A549 treated with RU486 at 1 μM for 4 hours (cell line): ENCODE results near the gene RBM38. TPM values are rescaled to one million over a fixed set of nuclear protein-coding genes. Genes with fewer than 3 reads are reported as not detected.

ENCODE experiments used
- total RNA-seq: library from RNA; stranded (reverse); fragments of 200-300 nt; extraction: Qiagen RNA extraction; gene quantifications from 5 replicates; pipeline ENCODE4 v1.2.3, GENCODE V29; 2022; ENCODE audit warnings: low read depth

RBM38 gene
- total RNA-seq: 23.0 to 37.3 TPM (median 35.1 TPM) in 5 replicates

GRCh38 chr20:57390604-57391438 lies at the start of gene RBM38:
TSS of gene RBM38 (plus strand) at chr20:57391396. CDS start at chr20:57391582, 186 bp downstream.

GRCh38 chr20:57351042-57351783 lies 40.0 kb upstream of the RBM38 start, which contains the start of gene RAE1:
TSS of gene RAE1 (plus strand) at chr20:57351255. CDS start at chr20:57354039, 2,784 bp downstream.

Other genes starting within 250 kb of the RBM38 start
- gene BMP7, start 124.8 kb upstream of the RBM38 start, total RNA-seq: 0.35 to 0.66 TPM (median 0.39 TPM) in 5 replicates
- not detected in 5 replicates for gene SPO11, start 61.6 kb upstream of the RBM38 start, total RNA-seq
- 60.1 to 72.3 TPM (median 69.2 TPM) in 5 replicates for gene RAE1, start 40.1 kb upstream of the RBM38 start, total RNA-seq
- not detected in 5 replicates for gene CTCFL, start 133.7 kb downstream of the RBM38 start, total RNA-seq
- 0.05 to 0.13 TPM in 2 of 5 replicates, not detected in the others for gene PCK1, start 169.7 kb downstream of the RBM38 start, total RNA-seq
- 0.07 to 0.10 TPM in 2 of 5 replicates, not detected in the others for gene ZBP1, start 229.0 kb downstream of the RBM38 start, total RNA-seq